Stimulated activated CD8-positive, alpha-beta memory T cell treated with anti-CD3 and anti-CD28 coated beads, Interleukin-4, amount 100 ng/mL, for 48 hours (primary cell): Measurements from ENCODE around the gene ALDH7A1.
A peak's percentile ranks its signal among the peaks of the same experiment; 100 is the strongest.
"Not testable (repeated sequence)": the region's sequence is repeated elsewhere in the genome, so short reads cannot be mapped to it uniquely, and the experiment has no call there.

Experiments used
- DNase-seq: peaks from one replicate; pipeline ENCODE4 v3.0.0-alpha.2; 2020

ALDH7A1 gene

DNA sequence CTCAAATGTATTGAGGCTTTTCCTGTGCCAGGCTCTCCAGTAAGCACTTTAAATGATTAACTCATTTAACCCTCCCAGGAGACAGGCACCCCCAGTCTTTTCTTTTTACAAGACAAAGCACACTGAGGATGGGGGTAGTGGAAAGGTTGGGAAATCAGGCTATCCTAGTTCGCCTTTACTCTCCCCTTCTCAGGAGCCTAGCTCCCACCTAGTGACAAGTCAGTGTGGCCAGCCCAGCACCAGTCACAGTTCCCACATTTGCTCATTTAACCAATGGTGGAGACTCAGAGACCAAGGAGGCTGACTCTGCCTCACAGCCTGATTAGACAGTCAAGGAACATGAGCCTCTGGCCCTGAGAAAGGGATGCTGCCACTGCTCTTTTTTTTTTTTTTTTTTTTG lies 3.5 kb downstream of the ALDH7A1 start:
- DNase-seq = no peak

GRCh38 chr5:126589536-126590297 lies 5.3 kb downstream of the ALDH7A1 start:
- no peak for DNase-seq

DNA sequence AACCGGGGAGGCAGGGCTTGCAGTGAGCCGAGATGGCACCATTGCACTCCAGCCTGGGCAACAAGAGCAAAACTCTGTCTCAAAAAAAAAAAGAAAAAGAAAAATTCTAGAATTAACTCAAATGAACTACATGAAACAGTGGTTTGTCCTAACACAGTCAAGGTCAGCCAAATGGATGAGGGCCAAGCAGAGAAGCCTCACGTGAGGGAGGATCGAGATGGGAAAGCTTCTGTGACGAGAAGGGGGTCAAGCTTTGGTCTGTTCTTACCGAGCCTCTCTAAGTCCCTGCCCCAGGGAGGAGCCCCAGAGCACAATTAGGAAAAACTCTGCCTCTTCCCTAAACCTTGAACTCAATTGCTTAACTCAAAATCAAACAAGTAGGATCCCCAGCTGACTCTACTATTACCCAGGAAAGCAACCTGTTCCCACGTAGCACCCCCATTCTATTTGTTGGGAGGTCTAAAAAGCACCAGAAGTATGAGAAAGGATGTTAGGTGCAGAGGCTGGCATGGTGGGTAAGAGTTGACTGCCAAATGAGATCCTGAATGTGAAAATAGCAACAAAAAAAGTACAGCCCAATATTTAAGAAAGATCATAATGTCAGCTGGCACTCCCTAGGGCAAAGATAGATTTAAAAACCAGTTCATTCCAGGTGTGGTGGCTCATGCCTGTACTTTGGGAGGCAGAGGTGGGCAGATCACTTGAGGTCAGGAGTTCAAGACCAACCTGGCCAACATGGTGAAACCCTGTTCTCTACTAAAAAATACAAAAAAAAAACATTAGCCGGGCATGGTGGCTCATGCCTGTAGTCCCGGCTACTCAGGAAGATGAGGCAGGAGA lies 7.2 kb downstream of the ALDH7A1 start:
- no peak for DNase-seq

- no peak for DNase-seq
Observed at GRCh38 chr5:126583761-126584160, 11.3 kb downstream of the ALDH7A1 start.

GRCh38 chr5:126579716-126580115 lies 15.3 kb downstream of the ALDH7A1 start:
- no peak for DNase-seq

DNA sequence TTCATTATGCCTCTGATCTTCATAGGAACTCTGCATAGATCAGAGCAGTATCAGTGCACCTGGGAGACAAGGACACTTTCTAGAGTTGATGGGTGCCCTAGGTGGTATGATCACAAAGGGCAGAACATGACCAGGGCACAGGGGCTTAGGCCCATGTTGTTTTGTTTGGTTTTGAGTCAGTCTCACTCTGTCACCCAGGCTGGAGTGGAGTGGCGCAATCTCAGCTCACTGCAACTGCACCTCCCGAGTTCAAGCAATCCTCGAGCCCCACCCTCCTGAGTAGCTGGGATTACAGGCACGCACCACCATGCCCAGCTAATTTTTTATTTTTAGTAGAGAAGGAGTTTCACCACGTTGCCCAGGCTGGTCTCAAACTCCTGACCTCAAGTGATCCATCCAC lies 17.6 kb downstream of the ALDH7A1 start:
- no peak for DNase-seq

- DNase-seq = no peak
Observed at GRCh38 chr5:126576974-126577373, 18.0 kb downstream of the ALDH7A1 start.

DNA sequence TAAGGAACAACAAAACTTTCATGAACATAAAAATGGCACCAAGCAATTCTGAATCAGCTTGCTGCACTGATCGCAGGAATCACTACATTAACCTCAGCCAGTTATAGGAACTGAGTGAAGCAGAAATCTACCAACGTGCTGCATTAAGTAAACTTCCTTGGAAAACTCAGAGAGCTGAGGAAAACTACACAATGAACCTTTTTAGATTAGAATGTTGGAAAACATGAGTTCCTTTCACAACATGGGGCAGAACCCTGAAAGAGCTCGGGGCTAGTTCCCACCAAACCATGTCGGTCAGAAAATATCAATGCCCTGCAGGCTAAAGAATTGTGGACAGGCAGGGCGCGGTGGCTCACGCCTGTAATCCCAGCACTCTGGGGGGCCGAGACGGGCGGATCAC lies 19.4 kb downstream of the ALDH7A1 start:
- DNase-seq = no peak

GRCh38 chr5:126568206-126568755 lies 26.7 kb downstream of the ALDH7A1 start:
- no peak for DNase-seq

DNA sequence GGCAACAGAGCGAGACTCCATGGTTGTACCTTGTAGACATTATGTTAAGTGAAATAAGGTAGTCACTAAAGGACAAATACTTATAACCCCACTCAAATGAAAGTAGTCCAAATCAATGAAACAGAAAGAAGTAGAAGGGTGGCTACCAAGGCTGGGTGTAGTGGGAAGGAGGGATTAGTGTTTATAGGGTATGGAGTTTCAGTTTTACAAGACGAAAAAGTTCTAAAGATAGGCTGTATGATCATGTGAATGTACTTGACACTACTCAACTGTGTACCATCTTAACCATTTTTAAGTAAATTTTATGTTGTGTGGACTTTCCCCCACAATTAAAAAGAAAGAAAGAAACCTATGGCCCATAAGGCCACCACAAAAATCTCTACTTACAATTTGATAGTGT lies 32.2 kb downstream of the ALDH7A1 start:
- no peak for DNase-seq

GRCh38 chr5:126561908-126562307 lies 33.1 kb downstream of the ALDH7A1 start:
- DNase-seq = no peak

DNA sequence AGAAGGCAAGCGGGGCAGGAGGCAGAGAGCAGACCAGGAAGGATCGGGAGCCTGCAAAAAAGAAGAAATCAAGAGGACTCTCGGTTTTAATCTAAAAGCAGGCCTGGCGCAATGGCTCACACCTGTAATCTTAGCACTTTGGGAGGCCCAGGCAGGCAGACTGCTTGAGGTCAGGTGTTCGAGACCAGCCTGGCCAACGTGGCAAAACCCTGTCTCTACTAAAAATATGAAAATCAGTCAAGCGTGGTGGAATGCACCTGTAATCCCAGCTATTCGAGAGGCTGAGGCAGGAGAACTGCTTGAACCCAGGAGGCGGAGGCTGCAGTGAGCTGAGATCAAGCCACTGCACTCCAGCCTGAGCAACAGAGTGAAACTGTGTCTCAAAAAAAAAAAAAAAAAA lies 39.9 kb downstream of the ALDH7A1 start:
- DNase-seq = not testable (repeated sequence)

GRCh38 chr5:126552614-126553013 lies 42.4 kb downstream of the ALDH7A1 start:
- DNase-seq = no peak

DNA sequence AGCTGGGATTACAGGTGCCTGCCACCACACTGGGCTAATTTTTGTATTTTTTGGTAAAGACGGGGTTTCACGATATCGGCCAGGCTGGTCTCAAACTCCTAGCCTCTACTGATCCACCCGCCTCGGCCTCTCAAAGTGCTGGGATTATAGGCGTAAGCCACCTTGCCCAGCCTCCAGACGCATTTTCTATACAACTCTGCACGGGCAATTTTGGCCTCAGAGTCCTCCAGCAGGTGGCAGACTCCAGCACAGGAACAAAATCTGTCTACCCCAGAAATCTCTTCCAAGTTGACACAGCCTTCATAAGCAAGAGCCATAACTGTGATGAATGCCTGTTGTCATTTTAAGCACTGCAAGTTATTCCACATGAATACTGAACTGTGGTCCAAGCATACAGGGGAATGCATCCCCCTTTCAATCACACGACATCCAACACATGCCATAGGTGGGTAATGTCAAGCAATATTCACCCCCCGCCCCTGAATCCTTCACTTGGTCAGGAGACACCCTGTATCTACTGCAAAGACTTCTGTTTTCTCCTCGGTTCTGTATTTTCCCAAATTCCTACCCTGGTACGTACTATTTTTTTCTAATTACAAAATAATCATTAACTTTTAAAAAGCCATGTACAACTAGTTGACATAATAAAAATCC lies 50.8 kb downstream of the ALDH7A1 start:
- peak; percentile 51 for DNase-seq

DNA sequence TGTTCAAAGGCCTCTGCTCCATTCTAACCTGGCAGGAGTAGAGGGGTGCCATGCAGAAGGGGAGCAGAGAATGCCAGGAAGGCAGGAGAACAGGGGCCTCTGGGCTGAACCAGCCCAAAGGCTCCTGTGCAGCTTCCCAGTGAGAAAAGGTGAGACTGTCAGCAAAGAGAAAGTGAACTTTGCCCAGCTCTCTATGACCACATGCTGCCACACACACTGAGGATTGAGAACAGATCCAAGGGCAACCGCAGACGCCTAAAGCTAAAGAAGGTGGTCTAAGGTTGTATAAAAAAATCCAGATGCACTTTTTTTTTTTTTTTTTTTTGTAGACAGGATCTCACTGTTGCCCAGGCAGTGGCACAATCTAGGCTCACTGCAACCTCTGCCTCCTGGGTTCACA lies 51.4 kb downstream of the ALDH7A1 start:
- no peak for DNase-seq

GRCh38 chr5:126543009-126543408 lies 52.0 kb downstream of the ALDH7A1 start:
- DNase-seq = no peak

DNA sequence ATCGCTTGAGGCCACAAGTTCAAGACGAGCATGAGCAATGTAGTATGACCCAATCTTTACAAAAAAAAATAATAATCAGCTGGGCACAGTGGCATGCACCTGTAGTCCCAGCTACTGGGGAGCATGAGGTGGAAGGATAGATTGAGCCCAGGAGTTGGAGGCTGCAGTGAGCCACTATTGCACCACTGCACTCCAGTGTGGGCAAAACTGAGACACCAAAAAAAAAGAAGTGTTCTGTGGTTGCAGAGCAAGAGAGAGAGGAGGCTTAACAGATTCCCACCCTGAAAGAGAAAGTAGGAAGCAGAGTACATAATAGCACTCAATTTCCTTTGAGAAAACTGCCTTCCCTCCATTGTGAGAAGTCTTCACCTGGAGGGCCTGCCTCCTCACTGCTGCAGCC lies 52.6 kb downstream of the ALDH7A1 start:
- DNase-seq = no peak

- no peak for DNase-seq
Observed at GRCh38 chr5:126540631-126541030, 54.4 kb downstream of the ALDH7A1 start.

- DNase-seq = no peak
Observed at GRCh38 chr5:126538579-126538978, 56.4 kb downstream of the ALDH7A1 start.

DNA sequence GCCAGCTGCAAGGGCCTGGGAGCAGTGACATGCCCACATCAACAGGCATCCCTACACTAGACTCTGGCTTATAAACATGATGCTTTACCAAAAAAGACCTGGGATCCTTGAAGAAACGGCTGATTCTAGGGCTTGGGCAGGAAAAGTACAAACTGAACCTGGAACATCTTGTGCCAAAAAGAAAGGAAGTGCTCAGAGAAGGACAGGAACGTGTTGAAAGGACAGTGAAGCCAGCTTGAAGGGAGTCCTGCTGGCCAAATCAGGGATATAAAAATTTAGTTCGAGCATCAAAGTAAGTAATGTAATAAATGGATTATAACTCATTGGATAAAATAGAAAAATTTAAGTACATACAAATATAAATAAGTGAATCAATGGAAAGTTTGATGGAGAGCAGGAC lies 58.1 kb downstream of the ALDH7A1 start:
- no peak for DNase-seq

DNA sequence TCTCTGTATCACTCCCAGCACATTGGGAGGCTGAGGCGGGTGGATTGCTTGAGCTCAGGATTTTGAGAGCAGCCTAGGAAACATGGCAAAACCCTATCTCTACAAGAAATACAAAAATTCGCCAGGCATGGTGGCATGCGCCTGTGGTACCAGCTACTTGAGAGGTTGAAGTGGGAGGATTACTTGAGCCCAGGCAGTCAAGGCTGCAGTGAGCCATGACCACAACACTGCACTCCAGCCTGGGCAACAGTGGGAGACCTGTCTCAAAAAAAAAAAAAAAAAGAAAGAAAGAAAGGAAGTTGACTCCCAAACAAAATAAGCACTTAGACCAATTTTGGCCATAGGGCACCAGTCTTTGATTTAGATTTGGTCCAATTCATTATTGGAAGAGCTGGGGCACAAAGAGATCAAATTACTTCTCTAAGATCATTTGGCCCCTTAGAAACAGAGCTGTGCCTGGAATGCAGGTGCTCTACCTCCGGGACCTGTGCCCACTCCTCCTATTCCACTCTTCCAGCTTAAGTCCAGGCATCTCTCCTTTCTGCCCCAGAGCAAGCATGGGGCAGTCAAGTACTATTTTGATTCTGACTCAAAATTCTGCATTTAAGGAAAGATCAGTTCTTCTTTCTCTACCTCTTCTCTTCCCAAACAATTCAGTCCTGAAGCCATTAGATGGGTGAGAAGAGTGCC lies 59.0 kb downstream of the ALDH7A1 start:
- DNase-seq = no peak

- DNase-seq = no peak
Observed at GRCh38 chr5:126534553-126534952, 60.5 kb downstream of the ALDH7A1 start.
